GM12878 (cell line): ENCODE results near the gene CRTC2. TPM values are rescaled to one million over a fixed set of nuclear protein-coding genes. Genes with fewer than 3 reads are reported as not detected.

Source experiments
- ATAC-seq: fragments of 200-7000 bp; cut with Tn5 transposase; 3 replicates; pipeline ENCODE4 v1.9.1; 2020; ENCODE audit warnings: mild to moderate bottlenecking, moderate library complexity
- BruUV-seq: library from RNA; stranded (reverse); fragments of 400-500 nt; replicated peaks from 2 replicates; lab custom pipeline; 2021; lab: Mats Ljungman, UMichigan
- CTCF ChIA-PET: fragments of 300-600 bp; sonication (Branson Sonifier 250); formaldehyde crosslinking; extraction: SDS; loops from one replicate; lab custom pipeline; 2021; ENCODE audit warnings: inconsistent platforms; lab: Yijun Ruan, JAX
- POLR2A ChIA-PET: fragments of 350-600 bp; formaldehyde crosslinking; extraction: SDS; loops from one replicate; lab custom pipeline; 2021; ENCODE audit warnings: inconsistent platforms; lab: Charles Lee
- RAD21 ChIA-PET: fragments of 300-600 bp; sonication (Branson Sonifier 250); formaldehyde crosslinking; loops from one replicate; lab custom pipeline; 2023; ENCODE audit warnings: antibody characterized with exemption; ENCODE audit not compliant: unreplicated experiment; lab: Charles Lee
- SMC1A ChIA-PET: fragments of 300-600 bp; sonication (Branson Sonifier 250); formaldehyde crosslinking; loops from one replicate; lab custom pipeline; 2023; ENCODE audit not compliant: unreplicated experiment, uncharacterized antibody; lab: Charles Lee
- DNase-seq: peaks from one replicate; pipeline ENCODE4 v3.0.0-alpha.2; 2011; ENCODE audit warnings: low read depth, low spot score
- FAIRE-seq: peaks from 3 replicates; lab custom pipeline; 2011; peaks lifted over from hg19 to GRCh38; lab: Jason Lieb, UNC
- H2AFZ ChIP-seq: 2 replicates; pipeline ENCODE4 v1.6.0; 2011; ENCODE audit warnings: low read depth, low read length, control low read depth; ENCODE audit not compliant: control insufficient read depth
- H3K27ac ChIP-seq: 2 replicates; pipeline ENCODE4 v1.5.1; 2011; ENCODE audit warnings: control low read depth; ENCODE audit not compliant: control insufficient read depth, insufficient read depth
- H3K27me3 ChIP-seq, 2 experiments: replicated peaks in 1 of 2; 2 replicates each; pipeline versions ENCODE4 v1.6.0 to v1.6.1; 2011; ENCODE audit warnings: low read length in 1 of 2; ENCODE audit not compliant: control insufficient read depth in 2 of 2, insufficient read depth in 2 of 2
- H3K36me3 ChIP-seq, 2 experiments: 2 replicates each; pipeline ENCODE4 v1.5.1; 2011; ENCODE audit warnings: low read length in 1 of 2; ENCODE audit not compliant: control insufficient read depth in 2 of 2, insufficient read depth in 2 of 2
- H3K4me1 ChIP-seq: 2 replicates; pipeline ENCODE4 v1.6.1; 2011; ENCODE audit warnings: mild to moderate bottlenecking, low read length, moderate library complexity, mixed read lengths; ENCODE audit not compliant: control insufficient read depth, insufficient read depth
- H3K4me2 ChIP-seq: 2 replicates; pipeline ENCODE4 v1.6.0; 2011; ENCODE audit warnings: control low read depth; ENCODE audit not compliant: control insufficient read depth, insufficient read depth
- H3K4me3 ChIP-seq: fragments of 200-600 bp; sonication (generic); 2 replicates; pipeline ENCODE4 v1.5.1; 2016
- H3K79me2 ChIP-seq: 2 replicates; pipeline ENCODE4 v1.6.0; 2011; ENCODE audit warnings: low read length; ENCODE audit not compliant: control insufficient read depth, insufficient read depth
- H3K9ac ChIP-seq: 2 replicates; pipeline ENCODE4 v1.8.0; 2011; ENCODE audit warnings: low read length, control low read depth, mixed read lengths; ENCODE audit not compliant: control insufficient read depth, insufficient read depth
- H3K9me3 ChIP-seq: replicated peaks from 3 replicates; pipeline ENCODE4 v1.5.1; 2011; ENCODE audit warnings: mild to moderate bottlenecking, low read length; ENCODE audit not compliant: control insufficient read depth, insufficient read depth
- H4K20me1 ChIP-seq: 2 replicates; pipeline ENCODE4 v1.6.0; 2011; ENCODE audit not compliant: control insufficient read depth, insufficient read depth
- BACH1 ChIP-seq: fragments of 450-650 bp; IDR thresholded peaks from 2 replicates; pipeline ENCODE4 v1.6.1; 2017; ENCODE audit warnings: mild to moderate bottlenecking, borderline replicate concordance
- BCL11A ChIP-seq: IDR thresholded peaks from 2 replicates; pipeline ENCODE4 v1.6.1; 2011; ENCODE audit warnings: low read depth, low read length
- BHLHE40 ChIP-seq, 2 experiments: fragments of 450-650 bp in 1 of 2; IDR thresholded peaks; 2 replicates each; pipeline ENCODE4 v1.6.1; 2011 to 2017; ENCODE audit warnings: low read depth in 2 of 2, borderline replicate concordance in 1 of 2, improper control_type of control experiment in 1 of 2, low read length in 1 of 2, mild to moderate bottlenecking in 1 of 2
- DPF2 ChIP-seq: fragments of 450-650 bp; IDR thresholded peaks from 2 replicates; pipeline ENCODE4 v1.6.1; 2017; ENCODE audit warnings: mild to moderate bottlenecking
- HCFC1 ChIP-seq: fragments of 150-350 bp; IDR thresholded peaks from 2 replicates; pipeline ENCODE4 v1.6.1; 2014; ENCODE audit warnings: low read length
- IKZF2 ChIP-seq, 2 experiments: fragments of 450-650 bp; IDR thresholded peaks; 2 replicates each; pipeline ENCODE4 v1.6.1; 2017; ENCODE audit warnings: mild to moderate bottlenecking in 2 of 2, moderate library complexity in 2 of 2
- MEF2A ChIP-seq: IDR thresholded peaks from 2 replicates; pipeline ENCODE4 v1.6.1; 2011; ENCODE audit warnings: low read depth, mild to moderate bottlenecking, low read length, moderate library complexity; ENCODE audit not compliant: insufficient read depth
- MEF2B ChIP-seq: fragments of 450-650 bp; IDR thresholded peaks from 2 replicates; pipeline ENCODE4 v1.6.1; 2018; ENCODE audit warnings: mild to moderate bottlenecking, moderate library complexity; ENCODE audit not compliant: partially characterized antibody, poor library complexity, severe bottlenecking
- NBN ChIP-seq: fragments of 450-650 bp; IDR thresholded peaks from 2 replicates; pipeline ENCODE4 v1.6.1; 2016
- NR2F1 ChIP-seq: fragments of 450-650 bp; conservative IDR thresholded peaks from 2 replicates; pipeline ENCODE4 v1.6.1; 2017; ENCODE audit warnings: mild to moderate bottlenecking
- POU2F2 ChIP-seq: IDR thresholded peaks from 3 replicates; pipeline ENCODE4 v1.6.1; 2011; ENCODE audit warnings: low read depth, mild to moderate bottlenecking, low read length, borderline replicate concordance
- SP1 ChIP-seq: IDR thresholded peaks from one replicate; pipeline ENCODE4 v1.6.1; 2011; ENCODE audit warnings: low read depth, low read length
- TCF12 ChIP-seq: IDR thresholded peaks from 2 replicates; pipeline ENCODE4 v1.6.1; 2011; ENCODE audit warnings: low read depth, mild to moderate bottlenecking, low read length
- ZBED1 ChIP-seq: IDR thresholded peaks from 2 replicates; pipeline ENCODE4 v1.6.1; 2016; ENCODE audit warnings: borderline replicate concordance
- ZNF622 ChIP-seq: fragments of 450-650 bp; IDR thresholded peaks from 2 replicates; pipeline ENCODE4 v1.6.1; 2017; ENCODE audit warnings: mild to moderate bottlenecking, inconsistent platforms
- WGBS: methylation state at CpG from one replicate; pipeline ENCODE4 v1.1.6; 2016; ENCODE audit warnings: low lambda C conversion rate; ENCODE audit not compliant: insufficient replicate concordance, insufficient coverage; ENCODE audit errors: missing lambda C conversion rate; 5-methylcytosine and 5-hydroxymethylcytosine counted together
- in situ Hi-C: fragments of 300-500 bp; cut with MboI; formaldehyde crosslinking; loops from 9 replicates; pipeline ENCODE4 v1.14.3; 2018; ENCODE audit warnings: mixed read lengths
- intact Hi-C: fragments of 100-400 bp; cut with micrococcal nuclease; formaldehyde crosslinking; loops from one replicate; pipeline ENCODE4 v1.14.2; 2022; ENCODE audit not compliant: unreplicated experiment
- polyA plus RNA-seq, 11 experiments: library from polyadenylated mRNA; depleted of rRNA in 4 of 11; unstranded in 6 of 11; stranded (reverse) in 5 of 11; fragments of >200 nt; fragmentation: Nextera tagmentation in 4 of 11; fragmentation: Illumina TruSeq in 1 of 11; extraction: Ambion mirVana in 4 of 11; extraction: Trizol in 1 of 11; gene quantifications; 1 replicate in 1 of 11; 2 replicates in 10 of 11; pipeline versions ENCODE4 v1.2.1 to v1.2.3, GENCODE V29; 2011 to 2016; ENCODE audit warnings: inconsistent platforms in 2 of 11, missing spikeins in 2 of 11, low read depth in 1 of 11
- total RNA-seq, 4 experiments: library from RNA; depleted of rRNA in 3 of 4; stranded (reverse); fragments of >200 nt in 3 of 4; fragmentation: Illumina TruSeq in 1 of 4; extraction: Trizol in 1 of 4; gene quantifications; 2 replicates each; pipeline versions ENCODE4 v1.2.1 to v1.2.3, GENCODE V29; 2013 to 2021
- TF ChIP-seq, protein P1 (sequence below), 3 experiments: IDR thresholded peaks in 2 of 3; conservative IDR thresholded peaks in 1 of 3; 2 replicates each; pipeline ENCODE4 v1.5.1; 2011; ENCODE audit warnings: low read depth in 3 of 3, low read length in 3 of 3, mild to moderate bottlenecking in 3 of 3, control low read depth in 2 of 3, moderate library complexity in 2 of 3, inconsistent platforms in 1 of 3, mixed read lengths in 1 of 3; ENCODE audit not compliant: control insufficient read depth in 2 of 3, insufficient read depth in 1 of 3; ENCODE audit errors: extremely low read depth in 1 of 3
- TF ChIP-seq, protein P2 (sequence below): fragments of 450-650 bp; IDR thresholded peaks from 2 replicates; pipeline ENCODE4 v1.6.1; 2017; ENCODE audit warnings: low read depth, mild to moderate bottlenecking, moderate library complexity
- TF ChIP-seq, protein P3 (sequence below): IDR thresholded peaks from 2 replicates; pipeline ENCODE4 v1.6.1; 2011; ENCODE audit warnings: borderline replicate concordance, low read depth, mild to moderate bottlenecking, moderate library complexity, low read length; ENCODE audit not compliant: insufficient read depth, poor library complexity, severe bottlenecking

Gene CRTC2
- total and polyA plus RNA-seq, 10 of the 15 experiments (the other 5 are each of a cell fraction or from before 2014, with no cell fraction given), result 5.1 to 57.9 (median 32.7) TPM

DNA sequence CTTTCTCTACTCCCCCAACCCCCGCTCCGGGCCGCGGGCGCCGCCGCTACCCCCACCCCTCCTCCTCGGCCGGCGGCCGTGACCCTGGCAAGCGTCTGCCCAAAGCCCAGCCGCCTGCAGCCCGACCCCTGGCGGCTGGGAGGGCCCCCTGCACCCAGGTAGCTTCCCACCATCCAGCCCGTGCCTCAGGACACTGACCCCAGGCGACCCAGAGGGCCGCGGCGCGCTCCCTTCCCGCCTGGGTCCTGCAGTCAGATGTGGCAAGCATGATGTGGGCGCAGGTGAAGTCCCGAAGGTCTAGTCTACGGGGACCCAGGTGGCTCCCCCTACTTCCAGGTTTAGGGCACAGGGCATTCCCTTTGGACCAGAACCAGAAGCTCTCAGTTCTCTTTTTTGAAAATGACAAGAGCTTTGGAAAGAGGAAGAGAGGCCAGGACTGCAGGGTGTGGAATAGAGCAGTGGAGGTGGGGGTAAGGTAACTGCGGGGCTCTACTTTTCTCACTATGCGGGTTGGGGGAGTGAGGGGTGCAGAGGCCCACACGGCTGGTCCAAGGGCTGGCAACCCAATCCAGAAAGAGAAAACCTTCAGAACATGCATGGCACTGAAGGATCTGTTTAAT lies 11.7 kb downstream of the CRTC2 start, which contains the start of gene DENND4B:
DENND4B (minus strand) TSS at position 97 of the 620 bp plus-strand sequence. CDS start 2,344 bp downstream, outside the sequence.
- H3K36me3 ChIP-seq, result peaks cover 26 to 27% of the 10 kb centered on the region in 2 experiments; a peak in 3 of 4 replicates
- ChIA-PET SMC1A (interaction anchor here (0.6 to 4.5 kb wide), 14 partner anchors 9 to 161 kb away, joined by 3 to 59 read pairs (median 4); partner anchors contain the start of genes CREB3L4, GATAD2B, JTB and RAB13), POLR2A (interaction anchor here (0.5 to 5.3 kb wide), 16 partner anchors 8 to 313 kb away, joined by 3 to 83 read pairs (median 4); partner anchors contain the start of genes CHTOP, CREB3L4, GATAD2B and JTB), CTCF (interaction anchor here (0.6 to 4.8 kb wide), 19 partner anchors 10 to 436 kb away, joined by 3 to 54 read pairs (median 6); partner anchors contain the start of genes CREB3L4, CRTC2, GATAD2B and JTB), RAD21 (interaction anchor here (0.6 to 4.9 kb wide), 21 partner anchors 10 to 1009 kb away, joined by 3 to 55 read pairs (median 4); partner anchors contain the start of genes CREB3L4, CRTC2, GATAD2B and JTB)
- H3K9me3 ChIP-seq, result no peaks in the 10 kb centered on the region
- peak within 1 kb of the TSS; percentile 100 for H3K4me3 ChIP-seq
- H3K27me3 ChIP-seq, result no peaks in the 10 kb centered on the region
- 3% methylated on average over 18 of the region's 28 CpGs for WGBS
- intact Hi-C loops (loop anchor here (1.0 kb wide), 1 partner anchor 149 kb away; no protein-coding TSS in a partner anchor), in situ Hi-C loops (no loop called here)
- peak within 1 kb of the TSS; percentile 95 for H3K27ac ChIP-seq
- peak within 1 kb of the TSS; percentile 99 for H3K9ac ChIP-seq
- H3K79me2 ChIP-seq, result peaks cover 29% of the 10 kb centered on the region
- BruUV-seq, result no TSS peak
- ATAC-seq (peak; percentile 80), FAIRE-seq (peak; percentile 13), DNase-seq (no peak)
- H4K20me1 ChIP-seq, result no peaks in the 10 kb centered on the region
- peak within 1 kb of the TSS; percentile 62 for H2AFZ ChIP-seq
- H3K4me2 ChIP-seq, result peak within 1 kb of the TSS; percentile 100
- peaks cover 21% of the 10 kb centered on the region for H3K4me1 ChIP-seq
- TF ChIP-seq BHLHE40 (IDR thresholded peaks at IDR 0.05; ENCODE audit: borderline replicate concordance in 1 of 2, low read depth in 2 of 2, low read length in 1 of 2) (peak; percentile 80 to 87; a peak in 3 of 4 replicates), MEF2A (0 out of 2 replicates have a peak, but pooled peaks have one; percentile 15), HCFC1 (peak; percentile 44; the same call in 1 of the 2 replicates), SP1 (peak; percentile 26), IKZF2 (IDR thresholded peaks at IDR 0.05) (peak; percentile 83 to 86), DPF2 (no peak), MEF2B (peak; percentile 20), NR2F1 (peak; percentile 87), BACH1 (peak; percentile 17; the same call in 1 of the 2 replicates), TCF12 (peak; percentile 59; the same call in 1 of the 2 replicates), ZNF622 (no peak), NBN (peak; percentile 59; the same call in 1 of the 2 replicates), POU2F2 (peak; percentile 33; the same call in 1 of the 3 replicates), ZBED1 (0 out of 2 replicates have a peak, but pooled peaks have one; percentile 11), BCL11A (0 out of 2 replicates have a peak, but pooled peaks have one; percentile 4)
- TF ChIP-seq, protein P1, sequence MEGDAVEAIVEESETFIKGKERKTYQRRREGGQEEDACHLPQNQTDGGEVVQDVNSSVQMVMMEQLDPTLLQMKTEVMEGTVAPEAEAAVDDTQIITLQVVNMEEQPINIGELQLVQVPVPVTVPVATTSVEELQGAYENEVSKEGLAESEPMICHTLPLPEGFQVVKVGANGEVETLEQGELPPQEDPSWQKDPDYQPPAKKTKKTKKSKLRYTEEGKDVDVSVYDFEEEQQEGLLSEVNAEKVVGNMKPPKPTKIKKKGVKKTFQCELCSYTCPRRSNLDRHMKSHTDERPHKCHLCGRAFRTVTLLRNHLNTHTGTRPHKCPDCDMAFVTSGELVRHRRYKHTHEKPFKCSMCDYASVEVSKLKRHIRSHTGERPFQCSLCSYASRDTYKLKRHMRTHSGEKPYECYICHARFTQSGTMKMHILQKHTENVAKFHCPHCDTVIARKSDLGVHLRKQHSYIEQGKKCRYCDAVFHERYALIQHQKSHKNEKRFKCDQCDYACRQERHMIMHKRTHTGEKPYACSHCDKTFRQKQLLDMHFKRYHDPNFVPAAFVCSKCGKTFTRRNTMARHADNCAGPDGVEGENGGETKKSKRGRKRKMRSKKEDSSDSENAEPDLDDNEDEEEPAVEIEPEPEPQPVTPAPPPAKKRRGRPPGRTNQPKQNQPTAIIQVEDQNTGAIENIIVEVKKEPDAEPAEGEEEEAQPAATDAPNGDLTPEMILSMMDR (IDR thresholded peaks at IDR 0.05 in 2 of 3, conservative IDR thresholded peaks at IDR 0.05 in 1 of 3; ENCODE audit: control insufficient read depth in 2 of 3, extremely low read depth in 1 of 3, insufficient read depth in 1 of 3, low read depth in 3 of 3, low read length in 3 of 3), result peak; percentile 78 to 95 (median 90)
- TF ChIP-seq, protein P2, sequence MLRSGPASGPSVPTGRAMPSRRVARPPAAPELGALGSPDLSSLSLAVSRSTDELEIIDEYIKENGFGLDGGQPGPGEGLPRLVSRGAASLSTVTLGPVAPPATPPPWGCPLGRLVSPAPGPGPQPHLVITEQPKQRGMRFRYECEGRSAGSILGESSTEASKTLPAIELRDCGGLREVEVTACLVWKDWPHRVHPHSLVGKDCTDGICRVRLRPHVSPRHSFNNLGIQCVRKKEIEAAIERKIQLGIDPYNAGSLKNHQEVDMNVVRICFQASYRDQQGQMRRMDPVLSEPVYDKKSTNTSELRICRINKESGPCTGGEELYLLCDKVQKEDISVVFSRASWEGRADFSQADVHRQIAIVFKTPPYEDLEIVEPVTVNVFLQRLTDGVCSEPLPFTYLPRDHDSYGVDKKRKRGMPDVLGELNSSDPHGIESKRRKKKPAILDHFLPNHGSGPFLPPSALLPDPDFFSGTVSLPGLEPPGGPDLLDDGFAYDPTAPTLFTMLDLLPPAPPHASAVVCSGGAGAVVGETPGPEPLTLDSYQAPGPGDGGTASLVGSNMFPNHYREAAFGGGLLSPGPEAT, result peak; percentile 64
- TF ChIP-seq, protein P3, sequence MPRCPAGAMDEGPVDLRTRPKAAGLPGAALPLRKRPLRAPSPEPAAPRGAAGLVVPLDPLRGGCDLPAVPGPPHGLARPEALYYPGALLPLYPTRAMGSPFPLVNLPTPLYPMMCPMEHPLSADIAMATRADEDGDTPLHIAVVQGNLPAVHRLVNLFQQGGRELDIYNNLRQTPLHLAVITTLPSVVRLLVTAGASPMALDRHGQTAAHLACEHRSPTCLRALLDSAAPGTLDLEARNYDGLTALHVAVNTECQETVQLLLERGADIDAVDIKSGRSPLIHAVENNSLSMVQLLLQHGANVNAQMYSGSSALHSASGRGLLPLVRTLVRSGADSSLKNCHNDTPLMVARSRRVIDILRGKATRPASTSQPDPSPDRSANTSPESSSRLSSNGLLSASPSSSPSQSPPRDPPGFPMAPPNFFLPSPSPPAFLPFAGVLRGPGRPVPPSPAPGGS, result peak; percentile 83
